SK-N-SH (cell line): Measurements from ENCODE around the gene FGF8.

Experiments
- ELF1 ChIP-seq: IDR thresholded peaks from 2 replicates; pipeline ENCODE4 v1.4.0; 2012
- EP300 ChIP-seq, 2 experiments: IDR thresholded peaks; 2 replicates each; pipeline versions ENCODE4 v1.4.0 to v1.6.1; 2012; ENCODE audit warnings: borderline replicate concordance in 1 of 2, low read depth in 1 of 2, low read length in 1 of 2
- EZH2phosphoT487 ChIP-seq: fragments of 200-600 bp; sonication (generic); IDR thresholded peaks from 2 replicates; pipeline ENCODE4 v1.6.1; 2017; ENCODE audit warnings: low read depth, mixed run types, mild to moderate bottlenecking, antibody characterized with exemption, moderate library complexity, borderline replicate concordance
- JUND ChIP-seq: IDR thresholded peaks from 2 replicates; pipeline ENCODE4 v1.4.0; 2012
- NRF1 ChIP-seq: IDR thresholded peaks from 2 replicates; pipeline ENCODE4 v1.6.1; 2012; ENCODE audit warnings: low read depth, mild to moderate bottlenecking, low read length
- POLR2AphosphoS5 ChIP-seq: IDR thresholded peaks from 2 replicates; pipeline ENCODE4 v1.6.1; 2012; ENCODE audit warnings: low read depth, low read length
- RXRA ChIP-seq: IDR thresholded peaks from 2 replicates; pipeline ENCODE4 v1.4.0; 2012; ENCODE audit warnings: low read depth, mild to moderate bottlenecking, borderline replicate concordance
- TCF12 ChIP-seq: IDR thresholded peaks from 2 replicates; pipeline ENCODE4 v1.4.0; 2012
- YY1 ChIP-seq: IDR thresholded peaks from 2 replicates; pipeline ENCODE4 v1.4.0; 2012; ENCODE audit warnings: low read depth, mild to moderate bottlenecking
- TF ChIP-seq, protein P1 (sequence below): fragments of 200-600 bp; sonication (generic); IDR thresholded peaks from 2 replicates; pipeline ENCODE4 v1.6.1; 2017; ENCODE audit warnings: antibody characterized with exemption, mild to moderate bottlenecking, moderate library complexity
- TF ChIP-seq, protein P2 (sequence below): IDR thresholded peaks from 2 replicates; pipeline ENCODE4 v1.6.1; 2012; ENCODE audit warnings: mild to moderate bottlenecking, low read depth, low read length, moderate library complexity
- TF ChIP-seq, protein P3 (sequence below): IDR thresholded peaks from 2 replicates; pipeline ENCODE4; 2012

DNA sequence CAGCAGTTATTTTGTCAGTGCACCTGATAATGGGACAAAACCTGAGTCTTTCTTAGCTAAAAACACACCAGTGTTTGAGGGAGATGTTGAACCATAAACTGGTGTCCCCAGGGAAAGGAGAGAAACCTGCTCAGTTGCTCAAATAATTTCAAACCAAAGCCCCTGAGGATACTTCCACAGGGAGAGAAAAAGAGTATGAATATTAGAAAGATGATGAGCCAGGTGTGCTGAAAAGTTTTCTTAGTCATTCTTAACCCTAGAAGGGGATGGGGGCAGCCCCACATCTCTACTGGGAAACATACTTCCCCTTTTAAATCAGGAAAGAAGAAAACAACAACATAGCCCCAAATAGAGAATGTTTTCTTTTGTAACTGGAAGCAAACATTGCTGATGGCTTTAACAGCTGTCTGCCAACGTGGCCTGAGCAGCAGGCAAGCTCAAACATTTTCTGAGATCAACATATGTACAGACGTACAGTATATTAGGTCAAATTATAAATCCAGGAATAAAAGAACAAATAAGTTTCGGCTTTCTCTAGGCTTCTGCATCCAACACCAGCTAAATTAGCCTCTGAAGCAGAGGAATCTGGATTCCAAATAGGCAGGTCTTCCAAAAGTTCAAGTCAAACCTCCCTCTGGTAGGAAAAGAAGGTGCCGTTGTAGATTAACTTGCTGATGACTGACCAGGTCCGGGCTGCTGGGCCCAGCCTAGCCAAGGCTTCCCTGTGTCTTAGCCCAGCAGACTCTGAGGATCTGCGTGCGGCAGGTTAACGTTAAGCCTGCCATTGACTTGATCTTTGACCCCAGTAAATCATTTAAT is 50.4 kb downstream of the FGF8 start:
- TF ChIP-seq JUND (no peak), NRF1 (no peak), TCF12 (no peak), POLR2AphosphoS5 (no peak), EZH2phosphoT487 (no peak), EP300 (IDR thresholded peaks at IDR 0.05; ENCODE audit: borderline replicate concordance in 1 of 2, low read depth in 1 of 2, low read length in 1 of 2) (no peak), RXRA (no peak), ELF1 (no peak), YY1 (no peak)
- TF ChIP-seq, protein P1, sequence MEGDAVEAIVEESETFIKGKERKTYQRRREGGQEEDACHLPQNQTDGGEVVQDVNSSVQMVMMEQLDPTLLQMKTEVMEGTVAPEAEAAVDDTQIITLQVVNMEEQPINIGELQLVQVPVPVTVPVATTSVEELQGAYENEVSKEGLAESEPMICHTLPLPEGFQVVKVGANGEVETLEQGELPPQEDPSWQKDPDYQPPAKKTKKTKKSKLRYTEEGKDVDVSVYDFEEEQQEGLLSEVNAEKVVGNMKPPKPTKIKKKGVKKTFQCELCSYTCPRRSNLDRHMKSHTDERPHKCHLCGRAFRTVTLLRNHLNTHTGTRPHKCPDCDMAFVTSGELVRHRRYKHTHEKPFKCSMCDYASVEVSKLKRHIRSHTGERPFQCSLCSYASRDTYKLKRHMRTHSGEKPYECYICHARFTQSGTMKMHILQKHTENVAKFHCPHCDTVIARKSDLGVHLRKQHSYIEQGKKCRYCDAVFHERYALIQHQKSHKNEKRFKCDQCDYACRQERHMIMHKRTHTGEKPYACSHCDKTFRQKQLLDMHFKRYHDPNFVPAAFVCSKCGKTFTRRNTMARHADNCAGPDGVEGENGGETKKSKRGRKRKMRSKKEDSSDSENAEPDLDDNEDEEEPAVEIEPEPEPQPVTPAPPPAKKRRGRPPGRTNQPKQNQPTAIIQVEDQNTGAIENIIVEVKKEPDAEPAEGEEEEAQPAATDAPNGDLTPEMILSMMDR: no peak
- TF ChIP-seq, protein P2, sequence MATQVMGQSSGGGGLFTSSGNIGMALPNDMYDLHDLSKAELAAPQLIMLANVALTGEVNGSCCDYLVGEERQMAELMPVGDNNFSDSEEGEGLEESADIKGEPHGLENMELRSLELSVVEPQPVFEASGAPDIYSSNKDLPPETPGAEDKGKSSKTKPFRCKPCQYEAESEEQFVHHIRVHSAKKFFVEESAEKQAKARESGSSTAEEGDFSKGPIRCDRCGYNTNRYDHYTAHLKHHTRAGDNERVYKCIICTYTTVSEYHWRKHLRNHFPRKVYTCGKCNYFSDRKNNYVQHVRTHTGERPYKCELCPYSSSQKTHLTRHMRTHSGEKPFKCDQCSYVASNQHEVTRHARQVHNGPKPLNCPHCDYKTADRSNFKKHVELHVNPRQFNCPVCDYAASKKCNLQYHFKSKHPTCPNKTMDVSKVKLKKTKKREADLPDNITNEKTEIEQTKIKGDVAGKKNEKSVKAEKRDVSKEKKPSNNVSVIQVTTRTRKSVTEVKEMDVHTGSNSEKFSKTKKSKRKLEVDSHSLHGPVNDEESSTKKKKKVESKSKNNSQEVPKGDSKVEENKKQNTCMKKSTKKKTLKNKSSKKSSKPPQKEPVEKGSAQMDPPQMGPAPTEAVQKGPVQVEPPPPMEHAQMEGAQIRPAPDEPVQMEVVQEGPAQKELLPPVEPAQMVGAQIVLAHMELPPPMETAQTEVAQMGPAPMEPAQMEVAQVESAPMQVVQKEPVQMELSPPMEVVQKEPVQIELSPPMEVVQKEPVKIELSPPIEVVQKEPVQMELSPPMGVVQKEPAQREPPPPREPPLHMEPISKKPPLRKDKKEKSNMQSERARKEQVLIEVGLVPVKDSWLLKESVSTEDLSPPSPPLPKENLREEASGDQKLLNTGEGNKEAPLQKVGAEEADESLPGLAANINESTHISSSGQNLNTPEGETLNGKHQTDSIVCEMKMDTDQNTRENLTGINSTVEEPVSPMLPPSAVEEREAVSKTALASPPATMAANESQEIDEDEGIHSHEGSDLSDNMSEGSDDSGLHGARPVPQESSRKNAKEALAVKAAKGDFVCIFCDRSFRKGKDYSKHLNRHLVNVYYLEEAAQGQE: no peak
- TF ChIP-seq, protein P3, sequence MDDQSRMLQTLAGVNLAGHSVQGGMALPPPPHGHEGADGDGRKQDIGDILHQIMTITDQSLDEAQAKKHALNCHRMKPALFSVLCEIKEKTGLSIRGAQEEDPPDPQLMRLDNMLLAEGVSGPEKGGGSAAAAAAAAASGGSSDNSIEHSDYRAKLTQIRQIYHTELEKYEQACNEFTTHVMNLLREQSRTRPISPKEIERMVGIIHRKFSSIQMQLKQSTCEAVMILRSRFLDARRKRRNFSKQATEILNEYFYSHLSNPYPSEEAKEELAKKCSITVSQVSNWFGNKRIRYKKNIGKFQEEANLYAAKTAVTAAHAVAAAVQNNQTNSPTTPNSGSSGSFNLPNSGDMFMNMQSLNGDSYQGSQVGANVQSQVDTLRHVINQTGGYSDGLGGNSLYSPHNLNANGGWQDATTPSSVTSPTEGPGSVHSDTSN: no peak
